CMK (cell line): ENCODE measurements around the gene MAGI1.
"Not testable (repeated sequence)": the region's sequence is repeated elsewhere in the genome, so short reads cannot be mapped to it uniquely, and the experiment has no call there.

Source experiments
- DNase-seq: peaks from one replicate; pipeline ENCODE4 v3.0.0-alpha.2; 2010; ENCODE audit warnings: low read depth

Gene MAGI1

DNA sequence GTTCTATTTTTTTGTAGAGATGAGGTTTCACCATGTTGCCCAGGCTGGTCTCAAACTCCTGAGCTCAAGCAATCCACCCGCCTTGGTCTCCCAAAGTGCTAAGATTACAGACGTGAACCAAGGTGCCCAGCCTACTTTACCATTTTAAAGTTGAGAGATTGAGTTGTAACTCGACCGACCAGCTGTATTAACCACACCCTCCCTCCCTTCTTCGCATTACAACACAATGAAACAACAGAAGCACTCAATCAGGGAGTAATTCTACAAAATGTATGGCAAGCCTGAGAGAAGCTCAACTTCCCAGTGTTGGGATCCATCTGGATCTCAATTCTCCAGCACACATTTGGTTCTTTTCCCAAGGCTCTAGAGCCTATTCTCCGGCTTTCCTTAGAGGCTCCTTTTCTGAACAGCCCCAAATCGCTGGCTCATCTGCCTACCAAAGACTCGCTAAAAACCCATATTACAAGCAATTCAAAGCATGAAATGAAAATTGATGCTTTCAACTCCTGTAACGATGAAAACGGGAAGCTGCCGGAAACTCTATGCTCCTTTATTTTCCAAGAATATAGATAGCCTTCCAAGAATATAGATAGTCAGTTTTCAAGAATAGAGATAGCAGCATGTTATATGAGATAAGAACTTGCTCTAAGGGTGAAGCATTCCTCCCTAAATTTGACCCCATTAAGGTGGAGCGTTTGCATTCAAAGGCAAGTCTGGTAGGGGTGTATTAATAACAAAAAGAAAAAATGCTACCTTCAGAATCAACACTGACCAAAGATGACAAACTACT lies 450.9 kb downstream of the MAGI1 start:
- DNase-seq: peak; percentile 50

DNA sequence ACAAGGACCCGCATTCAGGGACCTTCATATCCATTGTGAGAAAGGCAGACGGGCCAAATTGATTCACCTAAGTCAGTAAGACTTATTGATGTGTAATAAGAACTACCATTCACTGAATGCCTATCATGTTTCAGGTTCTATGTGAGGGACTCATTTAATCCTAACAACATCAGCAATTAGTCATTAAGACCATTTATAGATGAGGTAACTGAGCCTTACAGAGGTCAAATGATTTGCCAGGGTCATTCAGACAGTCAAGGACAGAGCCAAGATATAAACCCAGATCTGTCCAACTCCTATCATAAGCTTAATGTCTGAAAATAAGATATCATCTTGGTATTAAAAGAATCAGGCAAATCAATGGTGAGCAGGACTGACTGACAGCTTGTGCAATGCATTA lies 453.8 kb downstream of the MAGI1 start:
- DNase-seq: no peak

DNA sequence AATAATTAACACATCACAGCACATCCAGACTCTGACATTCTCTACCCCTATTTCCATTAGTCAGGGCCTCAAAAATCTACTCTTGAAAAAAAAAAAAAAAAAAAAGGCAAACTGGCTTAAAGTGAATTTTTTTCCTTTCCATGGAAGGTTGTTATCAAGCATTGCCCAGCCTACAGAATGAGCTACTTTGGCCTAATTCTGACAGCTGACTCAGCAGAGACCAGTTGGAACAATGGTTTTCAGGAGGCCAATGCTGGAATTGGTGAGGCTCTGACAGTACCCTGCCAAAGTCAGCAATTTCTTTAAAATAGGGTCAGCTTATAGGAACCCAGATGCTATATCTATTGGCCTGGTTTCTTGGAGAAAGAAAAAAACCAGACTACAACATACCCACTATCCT lies 454.7 kb downstream of the MAGI1 start:
- no peak for DNase-seq

DNA sequence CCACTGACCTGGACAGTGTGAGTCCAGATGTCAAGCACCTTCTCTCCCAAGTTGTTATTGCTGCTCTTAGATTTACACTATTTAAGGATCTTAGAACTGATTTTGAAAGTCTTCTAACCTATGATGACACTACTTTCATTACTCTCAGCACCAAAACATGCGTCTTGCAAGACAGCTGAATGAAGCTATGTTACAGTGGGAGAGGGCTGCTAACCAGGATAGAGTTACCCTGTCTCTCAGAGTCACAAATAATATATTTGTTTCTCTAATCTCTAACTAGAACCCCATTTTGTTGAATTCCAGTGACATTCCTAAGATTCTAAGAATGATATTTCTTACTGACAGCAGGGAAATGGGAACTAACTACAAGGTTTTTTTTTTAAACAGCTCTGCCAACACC lies 455.5 kb downstream of the MAGI1 start:
- no peak for DNase-seq

DNA sequence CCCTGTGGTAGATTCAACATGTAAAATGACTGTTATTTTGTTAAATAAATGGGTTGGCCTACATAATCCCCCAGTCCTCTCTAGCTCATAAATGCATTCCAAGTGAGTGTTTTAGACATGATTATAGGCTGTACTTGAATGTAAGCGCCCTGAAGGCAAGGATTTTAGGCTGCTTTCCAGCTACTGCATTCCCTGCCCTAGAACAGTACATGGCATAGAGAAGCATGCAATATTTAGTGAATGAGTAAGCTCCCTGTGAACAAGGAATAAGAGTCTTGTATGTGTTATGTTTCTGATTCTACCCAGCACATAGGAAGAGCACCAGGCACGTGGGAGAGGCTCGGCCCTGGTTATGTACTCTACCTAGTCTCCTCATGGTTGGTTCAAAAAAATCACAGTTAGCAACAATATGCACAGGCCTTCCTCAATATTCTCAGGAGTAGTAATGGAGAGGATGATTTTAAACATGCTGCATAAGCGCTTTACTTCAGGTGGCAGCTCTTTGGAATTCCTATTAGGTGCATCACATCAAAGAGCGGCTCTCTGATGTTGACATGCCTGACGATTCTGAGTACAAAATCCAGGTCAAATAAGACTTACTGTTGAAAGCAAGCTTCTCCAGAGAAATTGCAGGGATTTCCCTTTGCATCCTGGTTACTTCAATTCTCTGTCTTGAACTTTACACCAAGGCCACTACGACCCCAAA lies 456.6 kb downstream of the MAGI1 start:
- DNase-seq: no peak

DNA sequence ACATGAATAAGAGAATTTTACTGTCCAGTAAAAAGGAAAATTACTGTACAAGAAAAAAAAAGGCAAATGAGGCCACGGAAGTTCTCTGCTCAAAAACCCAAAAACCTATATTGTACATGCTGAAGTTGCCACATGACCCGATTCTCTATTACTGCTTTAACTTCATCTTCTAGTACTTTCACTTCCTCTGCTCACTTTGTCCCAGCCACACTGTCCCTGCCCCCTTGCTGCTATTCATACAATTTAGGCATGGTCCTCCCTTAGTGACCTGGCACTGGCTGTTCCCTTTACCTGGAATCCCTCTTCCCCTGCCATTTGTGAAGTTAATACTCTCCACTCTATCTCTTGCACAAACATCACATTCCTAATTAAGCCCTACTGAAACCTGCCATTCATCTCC lies 457.4 kb downstream of the MAGI1 start:
- no peak for DNase-seq

DNA sequence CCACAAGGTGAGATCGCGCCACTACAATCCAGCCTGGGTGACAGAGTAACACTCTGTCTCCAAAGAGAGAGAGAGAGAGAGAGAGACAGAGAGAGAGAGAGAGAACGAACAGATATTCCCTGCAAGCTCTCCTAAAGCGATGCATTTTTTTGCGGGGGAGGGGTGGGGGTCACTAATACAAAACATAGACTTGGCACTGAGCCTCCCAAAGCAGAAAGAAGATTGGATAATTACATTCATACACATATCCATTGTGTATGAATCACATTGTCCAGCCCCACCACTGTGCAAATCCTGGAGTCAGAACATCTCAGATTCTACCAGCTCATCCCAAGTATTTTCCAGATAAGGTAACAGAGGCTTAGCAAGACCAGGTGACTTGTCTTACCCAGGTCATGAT lies 459.9 kb downstream of the MAGI1 start:
- no peak for DNase-seq

DNA sequence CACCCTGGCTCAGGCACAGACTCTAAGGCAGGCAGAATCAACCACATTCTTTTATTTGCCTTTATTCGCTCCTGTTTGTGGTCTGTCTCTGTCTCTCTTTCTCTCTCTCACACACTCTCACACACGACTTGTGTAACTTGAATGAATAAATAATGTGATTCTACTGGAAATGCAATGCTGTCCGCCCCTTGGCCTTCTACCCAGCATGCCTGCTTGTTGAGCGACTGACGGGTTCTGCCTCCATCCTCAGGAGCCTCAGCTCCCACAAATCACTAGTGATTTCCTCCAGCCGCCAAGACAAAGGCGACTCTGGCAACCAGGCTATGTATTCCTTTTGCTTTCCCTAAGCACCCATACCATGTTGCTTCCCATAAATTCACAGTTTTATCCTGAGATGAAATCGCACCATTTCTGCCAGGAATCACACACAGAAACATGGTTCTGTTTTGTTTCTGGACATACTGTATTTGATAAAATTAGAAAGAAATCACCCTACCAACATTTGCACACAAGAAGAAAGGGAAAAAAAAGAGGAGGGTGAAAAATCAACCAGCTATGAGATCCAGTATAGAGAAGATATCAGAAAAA lies 460.8 kb downstream of the MAGI1 start:
- no peak for DNase-seq

DNA sequence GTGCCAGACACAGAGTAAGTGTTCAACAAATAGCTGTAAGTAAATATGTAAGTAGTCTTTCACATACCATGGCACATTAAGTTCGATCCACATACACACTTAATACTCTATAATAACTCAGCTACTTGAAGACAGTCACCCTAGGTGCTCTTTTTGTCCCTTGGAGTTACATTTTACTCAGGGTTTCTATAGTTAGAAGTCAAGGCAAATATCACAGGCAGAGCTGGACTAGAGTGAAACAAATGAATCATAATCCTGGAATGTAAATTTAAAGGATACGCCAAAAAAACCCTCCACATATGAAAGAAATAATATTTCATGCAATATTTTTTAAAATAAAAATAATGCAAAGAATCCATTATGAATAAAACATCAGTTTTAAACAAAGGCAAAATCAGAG lies 461.8 kb downstream of the MAGI1 start:
- DNase-seq: no peak

DNA sequence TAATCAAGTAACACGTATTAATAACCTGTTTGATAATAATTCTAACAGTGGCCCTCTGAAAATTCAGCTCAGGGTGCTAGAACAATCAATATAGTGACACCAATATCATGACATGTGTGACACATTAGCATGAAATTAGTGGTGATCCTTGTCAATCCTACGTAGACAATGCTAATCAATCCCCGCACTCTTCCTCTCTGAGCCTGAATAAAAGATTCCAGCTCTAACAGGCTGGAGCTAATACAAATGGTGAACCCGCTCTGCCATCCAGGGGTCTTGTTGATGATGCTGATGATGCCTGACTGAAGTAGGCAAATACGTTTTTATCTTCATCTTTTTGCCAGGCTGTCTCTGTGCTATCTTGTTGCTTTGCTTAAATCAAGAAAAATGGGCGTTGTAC lies 462.5 kb downstream of the MAGI1 start:
- DNase-seq: no peak

DNA sequence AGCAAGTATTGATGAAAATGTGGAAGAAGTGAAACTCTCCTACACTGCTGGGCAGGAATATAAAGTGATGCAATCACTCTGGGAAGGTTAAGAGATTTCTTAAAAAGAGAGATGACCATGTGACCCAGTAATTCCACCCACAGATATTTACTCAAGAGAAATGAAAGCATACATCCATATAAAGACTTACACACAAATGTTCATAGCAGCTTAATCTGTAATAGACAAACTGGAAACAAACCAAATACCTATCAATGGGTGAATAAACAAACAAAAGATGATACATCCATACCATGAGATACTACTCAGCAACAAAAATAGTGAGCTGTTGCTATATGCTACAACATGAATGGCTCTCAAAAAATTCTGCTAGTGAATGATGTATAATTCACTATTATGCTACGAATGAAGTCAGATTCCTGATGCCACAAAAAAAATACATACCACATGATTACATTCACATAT lies 463.3 kb downstream of the MAGI1 start:
- no peak for DNase-seq

DNA sequence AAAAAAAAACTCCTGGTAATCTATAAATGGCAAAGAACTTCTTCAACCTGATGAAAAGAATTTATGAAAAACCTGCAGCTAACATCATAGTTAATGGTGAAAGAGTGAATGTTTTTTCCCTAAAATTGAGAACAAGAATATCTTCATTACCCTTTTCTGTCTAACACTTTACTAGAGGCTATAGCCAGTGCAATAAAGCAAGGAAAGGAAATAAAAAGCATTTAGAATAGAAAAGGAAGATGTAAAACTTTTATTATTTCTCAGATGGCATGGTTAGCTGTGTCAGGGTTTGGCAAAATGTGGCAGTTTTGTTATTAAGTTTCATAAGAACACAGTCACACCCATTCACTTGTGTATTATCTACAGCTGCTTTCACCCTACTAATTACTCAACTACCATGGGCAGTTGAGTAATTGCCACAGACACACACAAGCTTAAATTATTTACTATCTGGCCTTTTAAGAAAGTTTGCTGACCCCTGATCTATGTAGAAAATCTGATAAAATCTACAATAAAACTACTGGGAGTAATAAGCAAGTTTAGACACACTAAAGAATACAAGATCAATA lies 465.1 kb downstream of the MAGI1 start:
- no peak for DNase-seq

DNA sequence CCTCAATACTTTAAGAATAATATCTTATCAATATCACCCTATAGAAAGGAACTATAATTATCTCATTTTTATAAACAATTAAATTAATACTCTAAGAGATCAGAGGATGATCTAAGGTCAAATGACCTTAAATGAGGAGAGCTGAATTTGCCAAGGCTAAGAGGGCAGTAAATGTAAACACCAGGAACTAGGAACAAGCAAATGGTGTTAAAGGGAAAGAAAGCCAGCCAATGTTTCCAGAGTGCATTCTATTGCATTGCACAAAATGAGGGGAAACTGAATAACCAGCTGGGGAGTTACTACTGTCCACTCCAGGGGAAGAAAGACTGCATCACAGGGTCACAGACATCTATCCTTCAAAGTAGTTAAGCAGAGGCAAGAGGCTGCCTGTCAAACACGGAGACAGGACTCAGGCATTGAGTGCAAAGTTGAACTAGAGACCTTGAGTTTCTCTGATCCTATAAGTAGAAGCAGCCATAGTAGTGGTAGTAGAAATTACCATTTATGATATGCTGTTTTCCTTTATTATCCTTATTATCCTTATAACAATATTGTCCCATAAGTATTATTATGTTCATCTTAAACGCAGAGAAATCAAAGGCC lies 466.4 kb downstream of the MAGI1 start:
- DNase-seq: no peak

DNA sequence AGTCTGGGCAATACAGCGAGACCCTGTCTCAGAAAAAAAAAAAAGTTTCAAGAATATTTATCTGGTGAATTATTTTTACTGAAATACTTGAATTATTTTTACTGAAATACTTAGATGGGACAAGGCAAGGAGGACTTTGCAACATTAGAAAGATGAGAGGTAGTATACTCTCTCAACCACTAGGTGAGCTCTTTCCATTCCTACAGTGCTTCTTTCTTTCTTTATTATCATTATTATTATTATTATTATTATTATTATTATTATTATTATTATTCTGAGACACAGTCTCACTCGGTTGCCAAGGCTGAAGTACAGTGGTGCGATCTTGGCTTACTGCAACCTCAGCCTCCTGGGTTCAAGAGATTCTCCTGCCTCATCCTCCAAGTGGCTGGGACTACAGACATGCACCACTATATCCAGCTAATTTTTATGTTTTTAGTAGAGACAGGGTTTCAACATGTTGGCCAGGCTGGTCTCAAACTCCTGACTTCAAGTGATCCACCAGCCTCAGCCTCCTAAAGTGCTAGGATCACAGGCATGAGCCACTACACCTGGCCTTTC lies 468.8 kb downstream of the MAGI1 start:
- DNase-seq: no peak

DNA sequence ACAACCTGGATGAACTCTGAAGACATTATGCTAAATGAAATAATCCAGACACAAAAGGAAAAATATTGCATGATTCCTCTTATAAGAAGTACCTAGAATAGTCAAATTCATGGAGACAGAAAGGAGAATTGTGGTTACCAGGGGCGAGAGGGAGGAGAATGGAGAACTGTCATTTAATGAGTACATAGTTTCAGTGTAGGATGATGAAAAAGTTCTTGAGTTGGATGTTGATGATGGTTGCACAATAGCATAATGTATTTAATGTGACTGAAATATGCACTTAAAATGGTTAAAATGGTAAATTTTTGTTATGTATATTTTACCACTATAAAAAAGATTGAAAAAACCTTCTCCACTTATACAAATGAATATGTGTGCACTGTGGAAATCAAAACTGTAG lies 469.6 kb downstream of the MAGI1 start:
- DNase-seq: no peak

DNA sequence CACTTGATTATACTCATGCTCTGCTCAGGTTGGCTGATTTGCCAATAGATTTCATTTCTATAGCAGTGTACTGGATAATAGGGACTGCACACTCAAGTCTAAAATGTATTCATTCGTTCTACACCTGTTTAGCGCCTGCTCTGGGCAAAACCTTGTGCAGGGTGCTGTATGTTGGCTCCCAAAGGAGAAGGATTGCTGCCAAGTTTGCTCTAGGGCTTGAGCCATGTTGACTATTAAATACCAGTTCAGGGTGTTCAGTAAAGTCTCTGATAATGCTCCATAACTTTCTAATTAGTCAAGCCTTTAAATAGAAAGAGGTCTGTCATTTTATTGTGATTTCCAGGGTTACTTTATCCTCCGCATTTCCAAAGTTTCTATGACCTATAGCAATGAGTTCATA lies 470.2 kb downstream of the MAGI1 start:
- DNase-seq: no peak

DNA sequence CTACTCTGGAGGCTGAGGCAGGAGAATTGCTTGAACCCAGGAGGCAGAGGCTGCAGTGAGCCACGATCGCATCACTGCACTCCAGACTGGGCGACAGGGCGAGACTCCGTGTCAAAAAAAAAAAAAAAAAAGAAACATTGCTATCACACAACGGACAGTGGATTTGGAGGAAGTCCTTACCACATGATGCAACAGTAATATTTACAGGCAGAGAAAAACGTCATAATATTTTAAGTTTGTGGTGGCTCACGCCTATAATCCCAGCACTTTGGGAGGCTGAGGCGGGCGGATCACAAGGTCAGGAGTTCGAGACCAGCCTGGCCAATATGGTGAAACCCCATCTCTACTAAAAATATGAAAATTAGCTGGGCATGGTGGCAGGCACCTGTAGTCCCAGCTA lies 473.0 kb downstream of the MAGI1 start:
- DNase-seq: not testable (repeated sequence)

DNA sequence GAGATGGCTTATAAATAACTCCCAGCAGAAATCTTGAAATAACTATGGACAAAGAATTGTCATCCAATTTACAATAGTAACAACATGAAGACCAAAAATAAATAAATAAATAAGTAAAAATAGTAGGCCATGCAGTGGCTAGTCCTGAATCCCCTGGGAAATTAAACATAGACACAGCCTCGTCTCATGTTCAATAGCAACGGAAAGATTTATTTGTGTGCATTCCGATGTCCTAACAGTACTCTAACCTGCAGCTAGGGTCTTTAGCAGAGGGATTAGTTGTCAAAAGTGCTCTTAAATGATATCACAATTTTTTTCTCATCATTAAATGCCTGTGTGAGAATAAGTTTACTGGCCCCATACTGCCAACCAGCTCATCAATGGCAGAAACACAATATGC lies 474.2 kb downstream of the MAGI1 start:
- DNase-seq: no peak

DNA sequence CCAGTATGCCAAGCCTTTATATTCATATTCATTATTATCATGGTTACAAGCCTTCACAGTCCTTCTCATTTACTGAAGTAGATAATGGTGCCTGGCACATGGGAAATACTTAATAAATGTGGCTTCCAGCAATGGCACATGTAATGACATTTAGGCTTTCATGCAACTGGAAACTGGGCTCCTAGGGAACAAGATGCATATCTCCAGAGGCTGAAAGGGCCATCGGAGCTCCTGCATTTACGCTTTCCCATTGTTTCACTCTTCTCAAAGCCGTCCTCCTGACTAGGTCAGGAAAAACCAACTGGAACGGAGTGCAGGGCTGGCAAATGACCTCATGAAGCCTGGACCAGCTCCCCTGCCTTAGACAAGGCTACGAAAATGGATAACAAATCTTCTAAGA lies 474.9 kb downstream of the MAGI1 start:
- DNase-seq: no peak

DNA sequence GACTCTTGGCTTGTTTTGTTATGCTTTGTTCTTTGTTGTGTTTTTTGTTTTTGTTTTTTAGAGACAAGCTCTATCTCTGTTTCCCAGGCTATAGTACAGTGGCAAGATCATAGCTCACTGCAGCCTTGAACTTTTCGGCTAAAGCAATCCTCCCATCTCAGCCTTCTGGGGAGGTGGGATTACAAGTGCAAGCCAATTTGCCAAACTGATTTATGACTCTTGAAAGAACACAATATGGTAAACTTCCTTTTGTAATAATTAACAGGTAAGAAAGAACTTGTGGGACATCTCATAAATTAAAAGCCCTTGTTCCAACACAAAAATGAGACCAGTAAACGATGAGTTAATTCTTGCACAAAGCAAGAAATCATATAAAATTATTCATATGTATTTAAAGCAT lies 476.3 kb downstream of the MAGI1 start:
- no peak for DNase-seq

DNA sequence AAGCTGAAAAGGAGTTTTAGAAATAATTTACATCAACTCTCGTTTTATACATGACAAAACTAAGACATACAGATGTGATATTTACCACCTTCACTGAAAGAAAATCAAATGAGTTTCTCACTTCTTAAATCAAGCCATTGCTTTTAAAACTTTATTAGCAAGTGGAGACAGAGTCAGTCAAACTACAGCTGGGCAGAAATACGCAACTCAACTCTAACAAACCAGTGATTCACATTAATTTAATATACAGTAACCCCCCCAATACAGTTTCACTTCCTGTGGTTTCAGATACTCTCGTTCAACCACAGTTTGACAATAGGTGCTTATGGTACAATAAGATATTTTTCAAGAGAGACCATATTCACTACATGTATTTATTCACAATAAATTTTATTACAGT lies 477.1 kb downstream of the MAGI1 start:
- DNase-seq: no peak

DNA sequence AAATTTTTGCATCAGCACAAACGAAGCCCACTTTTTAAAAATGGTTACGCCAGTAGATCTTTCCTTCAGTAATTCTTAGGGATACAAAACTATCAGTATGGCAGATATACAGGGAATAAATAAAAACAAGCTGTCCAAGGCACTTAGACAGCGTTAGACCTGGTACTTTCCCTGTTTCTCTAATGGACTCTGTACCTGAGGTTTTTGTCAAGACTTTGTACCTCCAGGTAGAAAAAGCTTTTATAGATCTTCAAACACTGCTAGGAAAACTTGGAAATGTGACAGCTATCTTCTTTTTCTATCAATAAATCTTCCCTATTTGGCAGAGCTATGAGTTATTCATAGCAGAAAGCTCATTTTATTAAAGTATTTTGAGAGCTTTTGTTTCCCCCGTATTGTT lies 477.8 kb downstream of the MAGI1 start:
- no peak for DNase-seq
